Mesendoderm (in vitro differentiated cells): ENCODE measurements around the gene DNER.
A peak's percentile ranks its signal among the peaks of the same experiment; 100 is the strongest.

Experiments
- DNase-seq: peaks from one replicate; pipeline ENCODE4 v3.0.0; 2013
- H2AK5ac ChIP-seq: 2 replicates; pipeline ENCODE4 v1.6.1; 2013; ENCODE audit warnings: low read length, inconsistent platforms
- H2BK120ac ChIP-seq: 2 replicates; pipeline ENCODE4 v1.6.1; 2013; ENCODE audit warnings: low read depth, mild to moderate bottlenecking, low read length, moderate library complexity, mixed read lengths
- H2BK15ac ChIP-seq: replicated peaks from 2 replicates; pipeline ENCODE4 v1.6.1; 2013; ENCODE audit warnings: low read depth, mild to moderate bottlenecking, moderate library complexity
- H2BK5ac ChIP-seq: 2 replicates; pipeline ENCODE4 v1.6.1; 2013; ENCODE audit warnings: low read length, inconsistent platforms
- H3K18ac ChIP-seq: 2 replicates; pipeline ENCODE4 v1.6.1; 2013; ENCODE audit warnings: mild to moderate bottlenecking, low read length, mixed read lengths
- H3K23ac ChIP-seq: one replicate; pipeline ENCODE4 v1.6.1; 2013; ENCODE audit warnings: low read length
- H3K27ac ChIP-seq: 2 replicates; pipeline ENCODE4 v1.5.1; 2013; ENCODE audit warnings: low read depth, mild to moderate bottlenecking, inconsistent platforms, low read length, moderate library complexity
- H3K27me3 ChIP-seq: 2 replicates; pipeline ENCODE4 v1.6.1; 2013; ENCODE audit warnings: low read length, control low read depth, mild to moderate bottlenecking, inconsistent platforms; ENCODE audit not compliant: insufficient read depth, poor library complexity
- H3K36me3 ChIP-seq: 2 replicates; pipeline ENCODE4 v1.6.1; 2013; ENCODE audit warnings: low read length, inconsistent platforms; ENCODE audit not compliant: control insufficient read depth, insufficient read depth
- H3K4ac ChIP-seq: one replicate; pipeline ENCODE4 v1.6.1; 2013; ENCODE audit warnings: low read depth, mild to moderate bottlenecking, low read length, moderate library complexity
- H3K4me1 ChIP-seq: 2 replicates; pipeline ENCODE4 v1.6.1; 2013; ENCODE audit warnings: low read depth, low read length, inconsistent platforms; ENCODE audit not compliant: control insufficient read depth
- H3K4me2 ChIP-seq: 2 replicates; pipeline ENCODE4 v1.6.1; 2013; ENCODE audit warnings: low read length
- H3K4me3 ChIP-seq: 2 replicates; pipeline ENCODE4 v1.5.1; 2013; ENCODE audit warnings: mild to moderate bottlenecking, low read length
- H3K56ac ChIP-seq: one replicate; pipeline ENCODE4 v1.6.1; 2013; ENCODE audit warnings: low read length
- H3K79me1 ChIP-seq: 2 replicates; pipeline ENCODE4 v1.6.1; 2013; ENCODE audit warnings: low read length, inconsistent platforms
- H3K79me2 ChIP-seq: 2 replicates; pipeline ENCODE4 v1.6.1; 2013; ENCODE audit warnings: mild to moderate bottlenecking, low read length; ENCODE audit not compliant: control insufficient read depth, insufficient read depth
- H3K9ac ChIP-seq: 2 replicates; pipeline ENCODE4 v1.6.1; 2013; ENCODE audit warnings: low read length, inconsistent platforms
- H4K5ac ChIP-seq: one replicate; pipeline ENCODE4 v1.6.1; 2013; ENCODE audit warnings: low read length
- H4K8ac ChIP-seq: one replicate; pipeline ENCODE4 v1.6.1; 2013; ENCODE audit warnings: low read depth, mild to moderate bottlenecking, control low read depth, low read length, moderate library complexity
- WGBS: extraction: QIAGEN DNeasy Blood & Tissue Kit; methylation state at CpG from one replicate; pipeline ENCODE4 v1.1.7; 2013; ENCODE audit warnings: low lambda C conversion rate, missing lambda C conversion rate; ENCODE audit not compliant: insufficient coverage; ENCODE audit errors: extremely low coverage; 5-methylcytosine and 5-hydroxymethylcytosine counted together

DNER gene

DNA sequence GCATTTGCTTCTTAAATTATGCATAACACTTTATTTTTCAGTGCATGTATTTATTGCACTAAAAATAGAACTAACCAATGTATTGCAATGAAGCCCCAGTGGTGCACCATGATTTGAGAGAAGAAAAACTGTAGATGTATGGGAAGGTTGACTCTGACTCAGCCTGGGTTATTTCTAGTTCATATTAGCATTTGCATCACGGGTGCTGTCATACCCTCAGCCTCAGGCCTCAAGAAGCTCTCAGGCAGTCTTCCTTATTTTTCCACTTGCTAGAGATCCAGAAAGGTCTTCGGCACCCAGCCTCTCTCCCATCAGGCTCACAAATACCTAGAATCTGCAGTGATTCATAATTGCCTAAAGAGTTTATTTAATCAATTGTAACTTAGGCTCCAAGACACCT lies 148.0 kb downstream of the DNER start:
- no peak overlapping the region for H2AK5ac ChIP-seq
- H3K36me3 ChIP-seq = no peaks in the 10 kb centered on the region
- H3K4me3 ChIP-seq = no peak overlapping the region
- H3K56ac ChIP-seq = no peak overlapping the region
- no peak overlapping the region for H3K23ac ChIP-seq
- no peaks in the 10 kb centered on the region for H3K4me1 ChIP-seq
- H4K8ac ChIP-seq = no peak overlapping the region
- H3K27me3 ChIP-seq = no peaks in the 10 kb centered on the region
- no peaks in the 10 kb centered on the region for H3K79me2 ChIP-seq
- no peak overlapping the region for H3K18ac ChIP-seq
- no peak overlapping the region for H3K4me2 ChIP-seq
- WGBS = no CpG with 5 or more reads among the region's 2 CpGs
- H3K27ac ChIP-seq = no peak overlapping the region
- H3K4ac ChIP-seq = no peak overlapping the region
- H4K5ac ChIP-seq = no peak overlapping the region
- H2BK5ac ChIP-seq = no peak overlapping the region
- no peak for DNase-seq
- no peak overlapping the region for H2BK15ac ChIP-seq
- no peak overlapping the region for H2BK120ac ChIP-seq
- H3K9ac ChIP-seq = no peak overlapping the region
- no peaks in the 10 kb centered on the region for H3K79me1 ChIP-seq

DNA sequence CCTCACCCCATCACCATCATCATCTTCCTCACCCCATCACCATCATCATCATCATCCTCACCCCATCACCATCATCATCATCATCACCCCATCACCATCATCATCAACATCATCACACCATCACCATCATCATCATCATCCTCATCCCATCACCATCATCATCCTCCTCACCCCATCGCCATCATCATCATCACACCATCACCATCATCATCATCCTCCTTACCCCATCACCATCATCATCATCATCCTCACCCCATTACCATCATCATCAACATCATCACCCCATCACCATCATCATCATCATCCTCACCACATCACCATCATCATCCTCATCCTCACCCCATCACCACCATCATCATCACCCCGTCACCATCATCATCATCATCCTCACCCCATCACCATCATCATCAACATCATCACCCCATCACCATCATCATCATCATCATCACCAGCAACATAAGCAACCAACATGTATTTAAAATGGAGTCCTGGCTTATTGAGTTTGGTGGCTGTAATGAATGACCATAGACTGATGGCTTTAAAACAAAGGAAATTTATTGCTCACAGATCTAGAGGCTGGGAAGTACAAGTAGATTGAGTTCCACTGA lies 150.0 kb downstream of the DNER start:
- no peak overlapping the region for H3K4ac ChIP-seq
- H3K23ac ChIP-seq = no peak overlapping the region
- H3K27ac ChIP-seq = no peak overlapping the region
- WGBS = 100% methylated on average over 2 of the region's 2 CpGs
- no peak overlapping the region for H2BK120ac ChIP-seq
- DNase-seq = no peak
- no peak overlapping the region for H2BK15ac ChIP-seq
- H3K36me3 ChIP-seq = no peaks in the 10 kb centered on the region
- no peaks in the 10 kb centered on the region for H3K79me1 ChIP-seq
- no peak overlapping the region for H3K4me3 ChIP-seq
- no peak overlapping the region for H3K9ac ChIP-seq
- H3K79me2 ChIP-seq = no peaks in the 10 kb centered on the region
- H2BK5ac ChIP-seq = no peak overlapping the region
- H3K27me3 ChIP-seq = no peaks in the 10 kb centered on the region
- no peak overlapping the region for H3K4me2 ChIP-seq
- no peak overlapping the region for H3K56ac ChIP-seq
- no peak overlapping the region for H2AK5ac ChIP-seq
- no peak overlapping the region for H4K8ac ChIP-seq
- no peak overlapping the region for H4K5ac ChIP-seq
- H3K18ac ChIP-seq = no peak overlapping the region
- H3K4me1 ChIP-seq = no peaks in the 10 kb centered on the region

DNA sequence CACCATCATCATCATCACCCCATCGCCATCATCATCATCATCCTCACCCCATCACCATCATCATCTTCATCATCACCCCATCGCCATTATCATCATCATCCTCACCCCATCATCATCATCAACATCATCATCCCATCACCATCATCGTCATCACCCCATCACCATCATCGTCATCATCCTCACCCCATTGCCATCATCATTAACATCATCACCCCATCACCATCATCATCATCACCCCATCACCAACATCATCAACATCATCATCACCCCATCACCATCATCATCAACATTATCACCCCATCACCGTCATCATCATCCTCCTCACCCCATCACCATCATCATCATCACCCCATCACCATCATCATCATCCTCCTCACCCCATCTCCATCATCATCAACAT lies 151.0 kb downstream of the DNER start:
- Histone ChIP-seq H2AK5ac (no peak overlapping the region), H3K18ac (no peak overlapping the region), H3K79me2 (no peaks in the 10 kb centered on the region), H3K27me3 (no peaks in the 10 kb centered on the region), H3K79me1 (no peaks in the 10 kb centered on the region), H3K9ac (no peak overlapping the region), H3K4me2 (no peak overlapping the region), H3K23ac (no peak overlapping the region), H3K4me1 (no peaks in the 10 kb centered on the region), H3K27ac (no peak overlapping the region), H4K5ac (no peak overlapping the region), H3K4ac (no peak overlapping the region), H4K8ac (no peak overlapping the region), H3K4me3 (no peak overlapping the region), H2BK5ac (no peak overlapping the region), H2BK120ac (no peak overlapping the region), H3K36me3 (no peaks in the 10 kb centered on the region), H2BK15ac (no peak overlapping the region), H3K56ac (no peak overlapping the region)
- WGBS = 100% methylated on average over 5 of the region's 5 CpGs
- no peak for DNase-seq

DNA sequence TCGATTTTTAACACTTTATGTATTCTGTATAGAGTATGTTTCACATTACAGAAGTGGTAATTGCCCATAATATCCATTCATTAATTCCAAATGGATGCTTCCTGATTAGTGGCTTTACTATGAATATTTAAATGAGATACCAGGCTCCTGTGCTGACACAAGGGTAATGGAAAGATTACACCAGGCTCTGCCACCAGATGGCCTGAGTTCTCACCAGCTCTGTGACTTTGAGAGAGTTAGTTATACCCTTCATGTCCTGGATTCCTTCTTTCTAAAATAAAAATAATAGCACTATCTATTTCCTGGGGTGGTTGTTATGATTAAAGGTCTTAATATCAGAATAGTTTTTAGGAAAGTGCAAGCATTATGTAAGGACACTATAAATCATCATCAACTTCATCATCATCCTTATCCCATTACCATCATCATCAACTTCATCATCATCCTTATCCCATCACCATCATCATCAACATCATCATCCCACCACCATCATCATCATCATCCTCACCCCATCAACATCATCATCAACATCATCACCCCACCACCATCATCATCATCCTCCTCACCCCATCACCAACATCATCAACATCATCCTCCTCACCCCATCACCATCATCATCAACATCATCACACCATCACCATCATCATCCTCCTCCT lies 151.8 kb downstream of the DNER start:
- Histone ChIP-seq H3K79me2 (no peaks in the 10 kb centered on the region), H3K79me1 (no peaks in the 10 kb centered on the region)

GRCh38 chr2:229559986-229560385 lies 154.4 kb downstream of the DNER start:
- no peak overlapping the region for H3K4ac ChIP-seq
- no peak overlapping the region for H4K8ac ChIP-seq
- no peaks in the 10 kb centered on the region for H3K27me3 ChIP-seq
- H3K23ac ChIP-seq = no peak overlapping the region
- H3K4me2 ChIP-seq = no peak overlapping the region
- no CpG with 5 or more reads among the region's 1 CpG for WGBS
- no peak overlapping the region for H2AK5ac ChIP-seq
- no peak overlapping the region for H2BK120ac ChIP-seq
- H3K79me1 ChIP-seq = no peaks in the 10 kb centered on the region
- no peak overlapping the region for H2BK5ac ChIP-seq
- no peak for DNase-seq
- no peaks in the 10 kb centered on the region for H3K79me2 ChIP-seq
- H3K18ac ChIP-seq = no peak overlapping the region
- H3K9ac ChIP-seq = no peak overlapping the region
- H4K5ac ChIP-seq = no peak overlapping the region
- no peak overlapping the region for H3K4me3 ChIP-seq
- no peak overlapping the region for H2BK15ac ChIP-seq
- no peak overlapping the region for H3K56ac ChIP-seq
- no peaks in the 10 kb centered on the region for H3K4me1 ChIP-seq
- H3K36me3 ChIP-seq = no peaks in the 10 kb centered on the region
- no peak overlapping the region for H3K27ac ChIP-seq

More for the DNA sequence above, 151.8 kb downstream of the DNER start:
- DNase-seq = peak; percentile 13
- no peak overlapping the region for H2BK120ac ChIP-seq
- no peak overlapping the region for H3K18ac ChIP-seq
- H2BK15ac ChIP-seq = no peak overlapping the region
- no peaks in the 10 kb centered on the region for H3K36me3 ChIP-seq
- no peak overlapping the region for H3K56ac ChIP-seq
- H4K8ac ChIP-seq = no peak overlapping the region
- no peak overlapping the region for H2BK5ac ChIP-seq
- no peak overlapping the region for H3K9ac ChIP-seq
- no peak overlapping the region for H3K4me3 ChIP-seq
- no peaks in the 10 kb centered on the region for H3K4me1 ChIP-seq
- no peak overlapping the region for H3K27ac ChIP-seq
- H4K5ac ChIP-seq = no peak overlapping the region
- H3K4me2 ChIP-seq = no peak overlapping the region
- no peak overlapping the region for H3K23ac ChIP-seq
- no CpG with 5 or more reads among the region's 1 CpG for WGBS
- H3K4ac ChIP-seq = no peak overlapping the region
- no peaks in the 10 kb centered on the region for H3K27me3 ChIP-seq
- no peak overlapping the region for H2AK5ac ChIP-seq

DNA sequence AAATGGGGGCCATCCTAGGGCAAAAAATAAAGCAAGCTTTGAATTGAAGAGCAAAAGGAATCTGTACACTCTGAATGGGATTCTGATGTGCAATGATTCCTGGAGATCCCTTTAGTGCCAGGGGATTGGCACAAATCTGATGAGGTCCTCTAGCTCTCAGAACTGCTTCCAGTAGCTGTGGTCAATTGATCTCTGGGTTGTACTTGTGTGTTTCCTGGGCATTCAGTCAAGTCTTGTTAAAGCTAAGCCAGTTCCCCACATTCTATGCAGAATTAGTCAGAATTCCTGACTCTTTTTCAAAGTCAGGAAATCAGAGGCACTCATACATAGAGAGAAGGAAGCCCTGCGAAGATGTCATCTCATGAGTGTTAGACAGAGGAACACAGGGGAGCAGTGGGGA lies 161.3 kb downstream of the DNER start:
- H3K4me3 ChIP-seq = no peak overlapping the region
- H3K4me2 ChIP-seq = no peak overlapping the region
- no peaks in the 10 kb centered on the region for H3K79me1 ChIP-seq
- H4K8ac ChIP-seq = no peak overlapping the region
- H3K27me3 ChIP-seq = no peaks in the 10 kb centered on the region
- H3K36me3 ChIP-seq = no peaks in the 10 kb centered on the region
- H3K79me2 ChIP-seq = no peaks in the 10 kb centered on the region
- no peak overlapping the region for H3K9ac ChIP-seq
- no peak overlapping the region for H2BK5ac ChIP-seq
- no peak overlapping the region for H2AK5ac ChIP-seq
- no peak overlapping the region for H4K5ac ChIP-seq
- WGBS = no CpG with 5 or more reads among the region's 1 CpG
- no peak overlapping the region for H3K18ac ChIP-seq
- no peak overlapping the region for H3K23ac ChIP-seq
- H3K56ac ChIP-seq = no peak overlapping the region
- DNase-seq = no peak
- no peak overlapping the region for H2BK120ac ChIP-seq
- no peak overlapping the region for H3K4ac ChIP-seq
- no peak overlapping the region for H2BK15ac ChIP-seq
- H3K27ac ChIP-seq = no peak overlapping the region
- H3K4me1 ChIP-seq = no peaks in the 10 kb centered on the region
